Measurements from ENCODE around the gene RASGEF1B. TPM values are rescaled to one million over a fixed set of nuclear protein-coding genes. Genes with fewer than 3 reads are reported as not detected.

The RASGEF1B gene
- total RNA-seq, 1 experiment from 2014 or later, result 7.5 TPM

DNA sequence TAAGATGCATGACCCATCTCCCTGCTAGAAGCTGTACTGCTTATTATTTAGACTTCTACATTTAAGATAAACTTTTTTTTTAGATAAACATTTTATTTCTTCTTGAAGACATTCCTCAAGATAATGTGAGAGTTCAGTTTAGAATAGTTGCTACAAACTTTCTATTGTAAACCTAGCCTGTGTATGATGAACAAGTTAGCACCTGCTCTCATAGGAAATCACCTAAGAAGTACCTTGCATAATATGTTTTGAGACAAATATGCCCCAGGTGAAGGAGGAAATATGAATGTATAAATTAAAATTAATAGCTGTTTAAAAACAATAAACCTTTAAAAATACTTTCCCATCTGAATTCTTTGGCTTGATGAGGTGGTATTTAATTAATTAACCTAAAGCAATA lies 35.6 kb downstream of the RASGEF1B start:
- Histone ChIP-seq H3K23ac (ENCODE audit: insufficient read length, low read depth, low read length) (no peak overlapping the region), H2AFZ (ENCODE audit: low read length) (no peak overlapping the region), H2BK5ac (ENCODE audit: insufficient read length, low read length) (no peak overlapping the region), H3K27me3 (ENCODE audit: insufficient read depth, low read length) (no peaks in the 10 kb centered on the region), H2BK15ac (ENCODE audit: low read depth, low read length) (no peak overlapping the region), H2BK12ac (ENCODE audit: insufficient read length, low read depth, low read length) (no peak overlapping the region), H3K79me2 (ENCODE audit: insufficient read depth, low read length) (no peaks in the 10 kb centered on the region), H3K4ac (ENCODE audit: low read depth, low read length) (no peak overlapping the region), H4K8ac (replicated peaks; ENCODE audit: insufficient read length, low read depth, low read length) (no peak overlapping the region), H3K4me2 (ENCODE audit: insufficient read depth, insufficient read length, low read length) (no peak overlapping the region), H3K56ac (ENCODE audit: insufficient read length, low read depth, low read length) (no peak overlapping the region), H3K79me1 (ENCODE audit: insufficient read depth, low read depth, low read length, poor library complexity, severe bottlenecking) (no peaks in the 10 kb centered on the region), H3K4me1 (ENCODE audit: insufficient read depth, low read length) (no peaks in the 10 kb centered on the region), H4K20me1 (ENCODE audit: control insufficient read depth, insufficient read depth, insufficient read length) (no peaks in the 10 kb centered on the region), H4K5ac (ENCODE audit: insufficient read length, low read depth, low read length) (no peak overlapping the region), H2BK20ac (ENCODE audit: low read depth, low read length, poor library complexity, severe bottlenecking) (no peak overlapping the region), H3K27ac (ENCODE audit: insufficient read length, low read depth, low read length) (no peak overlapping the region), H3K14ac (ENCODE audit: insufficient read depth, low read length) (no peak overlapping the region), H3K18ac (ENCODE audit: insufficient read length, low read depth, low read length) (no peak overlapping the region), H3K9ac (ENCODE audit: extremely low read depth, insufficient read length, low read length) (no peak overlapping the region), H3T11ph (ENCODE audit: low read length) (no peak overlapping the region), H4K91ac (ENCODE audit: insufficient read length, low read depth, low read length) (no peak overlapping the region), H2AK5ac (ENCODE audit: insufficient read length, low read length) (no peak overlapping the region), H3K23me2 (ENCODE audit: insufficient read length, low read depth, low read length, poor library complexity, severe bottlenecking) (no peaks in the 10 kb centered on the region), H3K9me3 (ENCODE audit: control insufficient read depth, low read depth, low read length) (no peaks in the 10 kb centered on the region), H2BK120ac (ENCODE audit: low read depth, low read length, poor library complexity, severe bottlenecking) (no peak overlapping the region)
- Mint-ChIP-seq H3K9me3 (no peaks in the 10 kb centered on the region), H3K4me3 (no peak overlapping the region), H3K36me3 (ENCODE audit: insufficient read depth in 1 of 3, low read depth in 3 of 3) (peaks cover 4 to 17% (median 9%) of the 10 kb centered on the region in 3 experiments; a peak in 6 of 7 replicates), H3K27me3 (ENCODE audit: low read depth) (no peaks in the 10 kb centered on the region), H3K4me1 (no peaks in the 10 kb centered on the region), H3K27ac (no peak overlapping the region)
- TF ChIP-seq, protein P1, sequence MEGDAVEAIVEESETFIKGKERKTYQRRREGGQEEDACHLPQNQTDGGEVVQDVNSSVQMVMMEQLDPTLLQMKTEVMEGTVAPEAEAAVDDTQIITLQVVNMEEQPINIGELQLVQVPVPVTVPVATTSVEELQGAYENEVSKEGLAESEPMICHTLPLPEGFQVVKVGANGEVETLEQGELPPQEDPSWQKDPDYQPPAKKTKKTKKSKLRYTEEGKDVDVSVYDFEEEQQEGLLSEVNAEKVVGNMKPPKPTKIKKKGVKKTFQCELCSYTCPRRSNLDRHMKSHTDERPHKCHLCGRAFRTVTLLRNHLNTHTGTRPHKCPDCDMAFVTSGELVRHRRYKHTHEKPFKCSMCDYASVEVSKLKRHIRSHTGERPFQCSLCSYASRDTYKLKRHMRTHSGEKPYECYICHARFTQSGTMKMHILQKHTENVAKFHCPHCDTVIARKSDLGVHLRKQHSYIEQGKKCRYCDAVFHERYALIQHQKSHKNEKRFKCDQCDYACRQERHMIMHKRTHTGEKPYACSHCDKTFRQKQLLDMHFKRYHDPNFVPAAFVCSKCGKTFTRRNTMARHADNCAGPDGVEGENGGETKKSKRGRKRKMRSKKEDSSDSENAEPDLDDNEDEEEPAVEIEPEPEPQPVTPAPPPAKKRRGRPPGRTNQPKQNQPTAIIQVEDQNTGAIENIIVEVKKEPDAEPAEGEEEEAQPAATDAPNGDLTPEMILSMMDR (conservative IDR thresholded peaks at IDR 0.05), result no peak
- DNase-seq, result no peak

Data from H9 (cell line).